SH-SY5Y (cell line): ENCODE results near the gene TAF1A.

Experiments
- GATA2 ChIP-seq: IDR thresholded peaks from 2 replicates; pipeline ENCODE4 v1.6.1; 2011; ENCODE audit warnings: mild to moderate bottlenecking, low read depth, low read length
- GATA3 ChIP-seq: IDR thresholded peaks from 2 replicates; pipeline ENCODE4 v1.6.1; 2011; ENCODE audit warnings: low read depth, mild to moderate bottlenecking, low read length, moderate library complexity

Gene TAF1A

DNA sequence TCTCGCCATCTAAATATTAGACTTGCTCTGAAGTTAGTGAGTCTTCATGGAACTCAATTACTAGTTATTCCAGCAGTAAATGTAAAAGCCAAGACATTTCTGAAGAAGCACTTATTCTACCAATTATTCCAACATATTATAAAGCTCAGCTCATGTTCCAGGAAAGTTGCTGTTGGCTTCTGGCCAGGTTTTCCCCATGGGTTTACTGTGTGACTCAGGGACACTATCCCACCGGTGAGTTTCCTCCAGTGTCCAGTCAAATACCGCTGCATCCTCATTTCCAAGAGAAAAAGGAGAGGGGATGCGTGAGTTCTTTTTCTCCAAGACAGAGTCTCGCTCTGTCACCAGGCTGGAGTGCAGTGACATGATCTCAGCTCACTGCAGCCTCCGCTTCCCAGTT, 32.6 kb downstream of the TAF1A start:
- no peak for TF ChIP-seq GATA2
- no peak for TF ChIP-seq GATA3

GRCh38 chr1:222555992-222556615, 33.6 kb downstream of the TAF1A start:
- TF ChIP-seq GATA3 (no peak), GATA2 (no peak)

- TF ChIP-seq GATA2 (no peak), GATA3 (no peak)
Observed at GRCh38 chr1:222554177-222554576, 35.6 kb downstream of the TAF1A start.

GRCh38 chr1:222552882-222553281, 36.9 kb downstream of the TAF1A start:
- TF ChIP-seq GATA2 (no peak), GATA3 (no peak)

GRCh38 chr1:222547944-222548671, 41.6 kb downstream of the TAF1A start, which contains the start of gene HHIPL2:
TSS of gene HHIPL2 (minus strand) at chr1:222548104. CDS start at chr1:222548044, 60 bp downstream.
- TF ChIP-seq GATA2 (no peak), GATA3 (no peak)

DNA sequence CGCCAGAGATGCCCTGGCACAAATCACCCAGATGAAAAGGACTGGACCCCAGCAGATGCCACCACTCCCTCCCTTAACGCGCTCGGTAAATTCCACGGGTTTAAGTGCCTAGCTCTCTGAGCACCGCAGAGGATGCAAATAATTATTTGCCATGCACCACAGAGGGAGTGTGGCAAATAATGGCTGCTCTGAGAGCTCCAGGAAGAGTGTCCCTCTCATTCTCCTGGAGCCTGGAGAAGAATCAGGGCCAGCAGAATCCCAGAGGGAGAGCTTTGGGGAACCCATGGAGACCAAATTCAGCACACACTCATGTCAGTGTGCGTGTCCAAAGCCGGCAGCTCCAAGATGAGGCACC, 42.5 kb downstream of the TAF1A start:
- TF ChIP-seq GATA3 = no peak
- TF ChIP-seq GATA2 = no peak

DNA sequence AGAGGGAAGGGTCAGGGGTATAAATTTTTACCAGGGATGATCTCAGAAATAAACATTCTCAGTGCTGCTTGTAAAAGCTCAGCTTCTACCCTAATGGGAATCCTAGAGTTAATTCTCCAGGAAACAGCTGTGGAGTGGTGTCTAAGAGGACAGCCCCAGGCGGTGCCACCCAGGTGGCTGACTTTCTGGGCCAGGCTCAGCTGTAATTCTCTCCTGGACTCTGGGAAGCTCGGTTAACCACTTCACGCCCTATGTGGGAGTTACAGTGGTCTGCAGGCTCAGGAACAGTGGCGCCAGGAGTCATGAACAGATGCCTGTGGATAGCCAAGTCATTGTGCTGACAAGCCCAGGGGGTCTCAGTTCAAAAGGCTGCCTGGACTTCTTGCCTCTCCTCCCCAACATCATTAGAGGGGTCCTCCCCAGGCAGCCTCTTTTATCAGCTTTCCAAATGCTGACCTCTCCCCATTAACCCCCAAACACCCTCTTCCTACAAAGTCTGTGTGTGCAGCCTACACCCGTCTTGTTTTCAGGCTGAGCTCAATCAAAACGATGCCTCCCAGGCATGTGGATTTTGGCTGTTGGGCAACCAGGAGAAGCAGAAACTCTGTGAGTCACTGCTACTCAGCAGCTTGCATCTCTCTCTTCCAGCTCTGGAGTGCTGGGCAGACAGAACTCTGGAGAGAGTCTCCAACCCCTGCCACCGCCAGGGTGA, 43.0 kb downstream of the TAF1A start:
- TF ChIP-seq GATA2 = no peak
- TF ChIP-seq GATA3 = no peak

- no peak for TF ChIP-seq GATA3
- TF ChIP-seq GATA2 = no peak
Observed at GRCh38 chr1:222546091-222546490, 43.6 kb downstream of the TAF1A start.

DNA sequence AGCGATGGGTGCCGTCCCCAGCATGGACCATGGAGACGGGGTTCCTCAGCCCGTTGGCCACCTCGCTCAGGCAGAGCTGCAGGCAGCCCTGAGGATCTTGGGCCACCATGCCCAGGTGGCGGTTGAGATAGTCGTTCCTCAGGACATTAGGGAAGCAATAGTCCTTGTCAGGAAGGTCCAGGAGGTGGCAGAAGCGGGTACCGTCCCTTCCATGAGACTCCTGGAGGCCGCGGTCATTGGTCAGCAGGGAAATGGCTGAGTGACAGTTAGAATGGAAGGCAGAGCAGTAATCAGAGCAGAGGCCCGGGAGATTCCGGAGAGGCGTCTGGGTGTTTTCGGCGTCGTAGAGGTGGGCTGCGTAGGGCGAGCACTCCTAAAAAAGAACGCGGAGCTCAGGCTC, 45.9 kb downstream of the TAF1A start:
- TF ChIP-seq GATA3 (no peak), GATA2 (no peak)

DNA sequence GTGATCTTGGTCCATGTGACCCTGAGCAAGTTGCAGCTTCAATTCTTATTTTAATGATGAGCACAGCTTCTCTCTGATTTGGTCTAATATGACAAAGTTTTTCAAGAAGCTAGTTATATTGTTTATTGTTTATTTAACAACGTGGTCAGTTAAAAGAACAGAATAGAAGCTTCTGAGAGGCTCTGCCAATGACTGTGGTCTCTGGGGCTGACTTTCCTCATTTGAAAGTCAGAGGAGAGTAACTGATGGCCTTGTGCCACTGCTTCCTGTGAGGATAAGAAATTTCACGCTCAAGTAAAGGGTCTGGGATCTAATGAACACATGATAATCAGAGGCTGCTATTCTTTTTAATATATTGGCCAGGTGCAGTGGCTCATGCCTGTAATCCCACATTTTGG, 49.1 kb downstream of the TAF1A start:
- TF ChIP-seq GATA3 (no peak), GATA2 (no peak)

DNA sequence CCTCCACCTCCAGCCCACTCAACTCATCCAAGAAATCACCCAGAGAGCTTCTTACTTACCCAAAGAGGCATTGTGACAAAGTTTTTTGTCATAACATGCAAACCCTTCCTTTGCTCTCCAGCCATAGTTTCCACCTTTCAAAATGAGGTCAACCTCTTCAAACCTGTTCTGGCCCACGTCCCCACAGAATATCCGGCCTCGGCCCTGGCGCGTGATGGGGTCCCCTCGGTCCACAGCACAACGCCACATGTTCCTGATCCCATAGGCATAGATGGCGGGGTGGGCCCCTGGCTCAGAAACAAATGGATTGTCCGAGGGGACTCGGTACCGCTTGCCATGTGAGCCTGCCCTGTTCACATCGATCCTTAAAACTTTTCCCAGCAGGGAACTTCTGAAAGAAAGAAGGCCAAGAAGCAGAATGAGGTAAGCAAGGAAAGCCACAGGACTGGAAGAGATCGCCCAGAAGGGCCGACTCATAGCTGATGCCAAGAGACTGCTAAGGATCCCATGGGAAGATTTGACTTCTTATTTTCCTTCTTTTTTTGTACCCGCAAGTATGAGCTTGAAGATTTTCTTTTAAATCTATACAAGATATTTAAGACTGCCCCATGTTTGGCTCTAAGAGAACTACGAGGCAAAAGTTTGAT, 49.7 kb downstream of the TAF1A start:
- TF ChIP-seq GATA2 (no peak), GATA3 (no peak)

GRCh38 chr1:222535455-222535854, 54.3 kb downstream of the TAF1A start:
- TF ChIP-seq GATA3 = no peak
- TF ChIP-seq GATA2 = no peak

DNA sequence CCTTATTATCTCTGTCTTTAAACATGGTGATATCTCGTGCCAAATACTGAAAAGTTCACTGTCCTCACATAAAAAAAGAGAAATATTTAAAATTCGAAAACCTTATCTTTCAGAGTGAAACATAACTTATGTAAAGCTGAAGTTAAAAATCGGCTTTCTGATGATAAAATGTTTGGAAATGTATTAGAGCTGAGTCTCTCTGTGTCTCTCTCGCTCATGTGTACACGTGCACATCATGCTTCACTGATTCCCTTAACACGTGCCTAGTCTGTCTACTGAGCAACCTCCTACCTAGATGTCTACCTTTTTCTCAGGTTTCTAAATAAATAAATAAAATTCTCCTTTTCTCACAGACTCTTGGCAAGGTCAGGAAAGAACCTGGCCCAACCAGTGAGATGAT, 58.9 kb downstream of the TAF1A start:
- TF ChIP-seq GATA3 (no peak), GATA2 (no peak)

GRCh38 chr1:222529916-222530315, 59.8 kb downstream of the TAF1A start:
- no peak for TF ChIP-seq GATA3
- no peak for TF ChIP-seq GATA2
